Choroid plexus epithelial cell (primary cell): ENCODE data around the gene MGAT1.
"Not testable (repeated sequence)": the region's sequence is repeated elsewhere in the genome, so short reads cannot be mapped to it uniquely, and the experiment has no call there.

Source experiments
- DNase-seq: peaks from one replicate; pipeline ENCODE4 v3.0.0-alpha.2; 2010; ENCODE audit warnings: low read depth
- H3K4me3 ChIP-seq: 2 replicates; pipeline ENCODE4 v1.5.1; 2011; ENCODE audit warnings: low read depth, mild to moderate bottlenecking, control low read depth, low read length, moderate library complexity
- CTCF ChIP-seq: conservative IDR thresholded peaks from 2 replicates; pipeline ENCODE4 v1.5.1; 2011; ENCODE audit warnings: low read depth, mild to moderate bottlenecking, control low read depth, inconsistent platforms, low read length, moderate library complexity

MGAT1 gene

GRCh38 chr5:180790020-180790419, 12.6 kb downstream of the MGAT1 start:
- no peak for DNase-seq
- TF ChIP-seq CTCF, result peak; percentile 20
- no peak overlapping the region for H3K4me3 ChIP-seq

GRCh38 chr5:180788651-180789410, 13.8 kb downstream of the MGAT1 start:
- DNase-seq, H3K4me3 ChIP-seq: not testable (repeated sequence)

GRCh38 chr5:180787711-180788431, 14.7 kb downstream of the MGAT1 start:
- peak; percentile 95 for DNase-seq
- no peak overlapping the region for H3K4me3 ChIP-seq
- TF ChIP-seq CTCF, result peak; percentile 17

- no peak overlapping the region for H3K4me3 ChIP-seq
- TF ChIP-seq CTCF, result no peak
- DNase-seq, result peak; percentile 60
Measured at GRCh38 chr5:180786531-180787398, 15.8 kb downstream of the MGAT1 start.

- TF ChIP-seq CTCF, result no peak
- DNase-seq, result peak; percentile 69
- H3K4me3 ChIP-seq, result no peak overlapping the region
Measured at GRCh38 chr5:180785794-180786221, 16.8 kb downstream of the MGAT1 start.

GRCh38 chr5:180785121-180785781, 17.4 kb downstream of the MGAT1 start:
- TF ChIP-seq CTCF, result no peak
- DNase-seq, result peak; percentile 83
- no peak overlapping the region for H3K4me3 ChIP-seq
